HG02763 (cell line): Measurements from ENCODE around the gene HILPDA.
A peak's percentile ranks its signal among the peaks of the same experiment; 100 is the strongest.
"Not testable (repeated sequence)": the region's sequence is repeated elsewhere in the genome, so short reads cannot be mapped to it uniquely, and the experiment has no call there.

Source experiments
- ATAC-seq: cut with Tn5 transposase; IDR thresholded peaks from one replicate; pipeline ENCODE4 v1.9.1; 2021; ENCODE audit warnings: mild to moderate bottlenecking, moderate library complexity; ENCODE audit not compliant: unreplicated experiment

The HILPDA gene

GRCh38 chr7:128431221-128431620, 24.5 kb upstream of the HILPDA start:
- ATAC-seq, result no peak

- no peak for ATAC-seq
Measured at GRCh38 chr7:128431754-128432153, 23.9 kb upstream of the HILPDA start.

- no peak for ATAC-seq
Measured at GRCh38 chr7:128434413-128435326, 21.0 kb upstream of the HILPDA start.

- ATAC-seq, result no peak
Measured at GRCh38 chr7:128435327-128435686, 20.4 kb upstream of the HILPDA start.

- ATAC-seq, result no peak
Measured at GRCh38 chr7:128437426-128438332, 18.0 kb upstream of the HILPDA start.

GRCh38 chr7:128442356-128442755, 13.3 kb upstream of the HILPDA start:
- no peak for ATAC-seq

- ATAC-seq, result no peak
Measured at GRCh38 chr7:128443831-128444600, 11.7 kb upstream of the HILPDA start.

DNA sequence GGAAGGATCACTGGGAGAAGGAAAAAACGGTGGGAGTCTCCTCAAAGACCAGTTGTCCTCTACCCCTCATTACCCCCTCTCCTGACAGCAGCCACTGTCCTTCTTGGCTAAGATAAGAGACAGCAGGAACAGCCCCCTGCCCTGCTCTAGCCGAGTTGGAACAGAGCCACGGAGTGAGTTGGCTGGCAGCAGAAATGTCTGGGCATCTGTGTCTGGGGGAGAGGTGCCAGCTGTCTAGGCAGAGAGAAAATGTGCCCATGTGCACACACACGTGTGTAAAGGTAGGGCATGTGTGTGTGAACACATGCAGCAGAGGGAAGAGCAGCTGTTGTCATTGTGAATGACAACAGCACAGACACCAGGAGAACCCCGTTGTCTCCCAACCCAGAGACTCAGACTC, 9.4 kb upstream of the HILPDA start:
- ATAC-seq, result no peak

GRCh38 chr7:128447941-128448564, 7.6 kb upstream of the HILPDA start:
- ATAC-seq, result no peak

- no peak for ATAC-seq
Measured at GRCh38 chr7:128448751-128449302, 6.9 kb upstream of the HILPDA start.

DNA sequence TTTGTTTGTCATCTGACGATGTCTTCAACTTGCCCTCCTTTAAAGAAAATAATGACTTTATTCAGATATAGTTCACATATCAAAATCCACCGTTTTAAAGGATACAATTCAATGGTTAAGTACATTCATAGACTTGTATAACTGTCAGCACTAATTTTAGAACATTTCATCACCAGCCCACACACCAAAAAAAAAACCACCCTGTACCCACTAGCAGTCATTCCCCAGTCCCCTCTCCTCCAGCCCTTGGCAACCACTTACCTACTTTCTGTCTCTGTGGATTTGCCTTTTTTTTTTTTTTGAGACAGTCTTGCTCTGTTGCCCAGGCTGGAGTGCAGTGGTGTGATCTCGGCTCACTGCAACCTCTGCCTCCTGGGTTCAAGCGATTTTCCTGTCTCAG, 5.3 kb upstream of the HILPDA start:
- ATAC-seq, result no peak

- no peak for ATAC-seq
Measured at GRCh38 chr7:128450913-128451312, 4.8 kb upstream of the HILPDA start.

DNA sequence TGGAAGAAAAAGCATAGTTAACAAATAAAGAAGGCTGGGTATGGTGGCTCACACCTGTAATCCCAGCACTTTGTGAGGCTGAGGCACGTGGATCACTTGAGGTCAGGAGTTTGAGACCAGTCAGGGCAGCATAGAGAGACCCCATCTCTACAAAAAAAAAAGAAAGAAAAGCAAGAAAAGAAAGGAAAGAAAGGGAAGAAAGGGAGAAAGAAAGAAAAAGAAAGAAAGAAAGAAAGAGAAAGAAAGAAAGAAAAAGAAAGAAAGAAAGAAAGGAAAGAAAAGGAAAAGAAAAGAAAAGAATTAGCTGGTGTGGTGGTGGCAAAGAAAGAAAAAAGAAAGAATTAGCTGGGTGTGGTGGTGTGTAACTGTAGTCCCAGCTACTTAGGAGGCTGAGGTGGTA, 3.1 kb upstream of the HILPDA start:
- ATAC-seq, result no peak

DNA sequence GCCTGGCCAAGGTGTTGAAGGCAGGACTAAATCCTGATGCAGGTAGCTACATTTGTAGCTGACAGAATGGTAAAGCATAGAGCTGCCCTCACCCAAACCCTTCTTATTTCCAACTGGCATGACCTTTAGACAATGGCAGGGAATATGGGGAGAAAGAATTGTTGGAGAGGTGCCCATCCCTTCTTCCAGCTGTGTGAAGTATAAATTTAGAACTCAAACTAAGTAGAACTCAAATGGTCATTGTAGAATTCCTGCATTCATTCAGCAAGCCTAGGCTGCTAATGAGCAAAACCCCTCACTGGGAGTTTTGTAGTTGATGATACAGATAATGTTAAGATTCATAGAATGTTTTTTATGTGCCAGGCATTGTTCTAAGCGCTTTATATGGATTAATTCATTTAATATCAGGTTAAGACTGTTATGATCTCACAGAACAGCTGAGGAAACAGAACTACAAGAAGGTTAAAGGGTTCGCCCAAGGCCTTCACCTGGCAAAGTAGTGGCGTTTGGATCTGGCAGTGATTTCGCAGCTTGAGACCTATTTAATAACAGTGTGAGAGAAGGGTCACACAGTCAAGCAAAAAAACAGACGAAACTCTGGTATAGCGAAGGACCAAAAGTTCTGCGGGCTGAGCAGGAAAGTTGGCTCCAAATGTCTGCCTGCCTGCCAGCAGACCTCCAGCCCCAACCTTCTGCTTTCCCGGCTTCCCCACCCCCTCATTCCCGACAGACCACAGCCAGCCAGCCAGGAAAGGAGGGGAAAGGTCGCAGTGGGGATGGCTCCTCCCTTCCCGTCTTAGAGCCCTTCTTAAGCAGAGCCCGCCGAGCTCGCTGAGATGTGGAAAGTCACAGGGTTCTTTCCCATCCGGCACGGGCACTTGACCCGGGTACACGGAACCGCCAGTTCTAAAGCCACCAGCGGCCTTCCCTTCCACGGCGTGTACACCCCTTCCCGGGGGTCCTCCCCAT, 1.6 kb upstream of the HILPDA start:
- ATAC-seq, result no peak

- ATAC-seq, result no peak
Measured at GRCh38 chr7:128454808-128455542, 703 bp upstream of the HILPDA start.

DNA sequence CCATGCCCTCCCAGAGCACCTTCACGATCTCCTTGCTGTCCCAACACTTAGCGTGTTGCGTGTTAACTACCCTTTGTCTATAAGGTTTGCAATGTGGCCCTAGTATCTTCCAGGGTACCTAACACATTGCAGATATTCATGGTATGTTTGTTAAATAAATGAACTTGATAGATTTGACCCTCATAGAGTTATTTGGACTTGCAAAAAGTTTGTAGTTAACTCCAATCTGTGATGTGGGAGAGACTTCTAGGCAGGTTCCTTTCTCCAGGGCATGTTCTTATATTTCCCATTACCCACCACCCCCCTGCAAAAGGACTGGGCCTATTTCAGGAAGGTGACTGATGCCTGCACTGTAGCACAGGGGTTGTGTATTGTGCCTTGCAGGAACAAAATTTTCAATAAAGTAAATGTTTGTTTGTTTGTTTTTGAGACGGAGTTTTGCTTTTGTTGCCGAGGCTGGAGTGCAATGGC, 612 bp downstream of the HILPDA start:
- no peak for ATAC-seq

GRCh38 chr7:128457385-128457784, 1.7 kb downstream of the HILPDA start:
- ATAC-seq, result not testable (repeated sequence)

DNA sequence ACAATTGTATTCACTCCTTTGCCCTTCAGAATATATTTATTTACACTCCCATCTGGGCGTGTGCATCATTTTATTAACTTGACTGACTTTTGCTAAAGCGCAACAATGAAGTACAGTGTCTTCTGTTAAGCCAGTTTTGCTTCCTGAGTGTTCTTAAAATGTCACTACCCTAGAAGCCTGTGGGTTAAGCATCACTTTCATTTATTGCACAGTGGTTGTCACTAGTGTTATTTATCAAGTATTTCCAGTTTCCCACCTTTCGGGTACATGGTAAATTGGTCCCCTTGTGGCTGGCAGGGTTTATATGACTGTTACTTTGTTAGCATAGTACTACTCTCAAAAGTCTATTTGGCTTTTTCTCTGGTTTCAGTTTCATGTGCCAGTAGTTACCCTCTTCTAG, 3.3 kb downstream of the HILPDA start:
- ATAC-seq, result peak; percentile 17
